IMR-90 (cell line): ENCODE measurements around the gene KBTBD4. TPM values are rescaled to one million over a fixed set of nuclear protein-coding genes. Genes with fewer than 3 reads are reported as not detected.

Source experiments
- ATAC-seq: fragments of 200-7000 bp; cut with Tn5 transposase; 2 replicates; pipeline ENCODE4 v1.9.1; 2020; ENCODE audit warnings: low read depth, mild to moderate bottlenecking, moderate library complexity
- BruUV-seq: library from RNA; stranded (reverse); fragments of 400-500 nt; replicated peaks from 2 replicates; lab custom pipeline; 2021; lab: Mats Ljungman, UMichigan
- CTCF ChIA-PET: fragments of 300-600 bp; formaldehyde crosslinking; extraction: SDS; loops from one replicate; lab custom pipeline; 2021; ENCODE audit warnings: antibody characterized with exemption; lab: Yijun Ruan, JAX
- POLR2A ChIA-PET: fragments of 300-600 bp; sonication (Branson Sonifier 250); formaldehyde crosslinking; loops from one replicate; lab custom pipeline; 2022; ENCODE audit warnings: antibody characterized with exemption; ENCODE audit not compliant: unreplicated experiment; lab: Charles Lee
- DNase-seq: peaks from one replicate; pipeline ENCODE4 v3.0.0; 2013
- H2AFZ ChIP-seq: replicated peaks from 2 replicates; pipeline ENCODE3; 2013; ENCODE audit warnings: low read length, mild to moderate bottlenecking; ENCODE audit not compliant: poor library complexity
- H2AK5ac ChIP-seq: 2 replicates; pipeline ENCODE4 v1.6.1; 2013; ENCODE audit warnings: low read depth, low read length, inconsistent platforms
- H2AK9ac ChIP-seq: replicated peaks from 2 replicates; pipeline ENCODE3; 2013; ENCODE audit warnings: mild to moderate bottlenecking, low read depth, low read length, moderate library complexity; ENCODE audit not compliant: poor library complexity
- H2BK120ac ChIP-seq: 2 replicates; pipeline ENCODE4 v1.6.1; 2013; ENCODE audit warnings: low read depth, low read length, inconsistent platforms
- H2BK15ac ChIP-seq: 3 replicates; pipeline ENCODE4 v1.6.1; 2013; ENCODE audit warnings: low read depth, low read length, inconsistent platforms
- H2BK20ac ChIP-seq: 2 replicates; pipeline ENCODE4 v1.6.1; 2013; ENCODE audit warnings: low read depth, mild to moderate bottlenecking, inconsistent platforms, low read length, moderate library complexity
- H2BK5ac ChIP-seq: 2 replicates; pipeline ENCODE4 v1.6.1; 2013; ENCODE audit warnings: mild to moderate bottlenecking, low read depth, low read length, inconsistent platforms; ENCODE audit not compliant: poor library complexity, severe bottlenecking
- H3K14ac ChIP-seq: replicated peaks from 2 replicates; pipeline ENCODE4 v1.6.1; 2013; ENCODE audit warnings: low read depth, low read length, inconsistent platforms
- H3K18ac ChIP-seq: 2 replicates; pipeline ENCODE4 v1.6.1; 2013; ENCODE audit warnings: low read depth, low read length, control low read depth
- H3K23ac ChIP-seq: 2 replicates; pipeline ENCODE4 v1.6.1; 2013; ENCODE audit warnings: low read depth, low read length, inconsistent platforms
- H3K27ac ChIP-seq: 2 replicates; pipeline ENCODE4 v1.5.1; 2013; ENCODE audit warnings: mild to moderate bottlenecking, control low read depth, low read length; ENCODE audit not compliant: insufficient read depth
- H3K27me3 ChIP-seq: 2 replicates; pipeline ENCODE4 v1.6.1; 2013; ENCODE audit warnings: low read length; ENCODE audit not compliant: control insufficient read depth, insufficient read depth
- H3K36me3 ChIP-seq: 2 replicates; pipeline ENCODE4 v1.6.1; 2013; ENCODE audit warnings: low read length, mixed read lengths; ENCODE audit not compliant: control insufficient read depth, insufficient read depth
- H3K4ac ChIP-seq: 2 replicates; pipeline ENCODE4 v1.6.1; 2013; ENCODE audit warnings: low read depth, low read length, inconsistent platforms
- H3K4me1 ChIP-seq: 2 replicates; pipeline ENCODE4 v1.6.1; 2013; ENCODE audit warnings: low read length, mixed read lengths; ENCODE audit not compliant: control insufficient read depth, insufficient read depth
- H3K4me2 ChIP-seq: 2 replicates; pipeline ENCODE4 v1.6.1; 2013; ENCODE audit warnings: low read depth, mild to moderate bottlenecking, control low read depth, low read length, moderate library complexity
- H3K4me3 ChIP-seq: 2 replicates; pipeline ENCODE4 v1.5.1; 2013; ENCODE audit warnings: low read depth, mild to moderate bottlenecking, control low read depth, low read length, moderate library complexity; ENCODE audit not compliant: insufficient read depth
- H3K56ac ChIP-seq: 2 replicates; pipeline ENCODE4 v1.6.1; 2013; ENCODE audit warnings: low read length, inconsistent platforms; ENCODE audit not compliant: insufficient read depth; ENCODE audit errors: extremely low read depth
- H3K79me1 ChIP-seq, 2 experiments: 2 replicates each; pipeline ENCODE4 v1.6.1; 2013; ENCODE audit warnings: low read length in 2 of 2, inconsistent platforms in 1 of 2, low read depth in 1 of 2
- H3K9ac ChIP-seq: 2 replicates; pipeline ENCODE4 v1.6.1; 2013; ENCODE audit warnings: low read depth, low read length, control low read depth
- H3K9me1 ChIP-seq: 2 replicates; pipeline ENCODE4 v1.6.1; 2013; ENCODE audit warnings: low read length, inconsistent platforms; ENCODE audit not compliant: insufficient read depth
- H3K9me3 ChIP-seq: 2 replicates; pipeline ENCODE4 v1.6.1; 2013; ENCODE audit warnings: low read length; ENCODE audit not compliant: control insufficient read depth, insufficient read depth
- H4K20me1 ChIP-seq: 2 replicates; pipeline ENCODE4 v1.6.1; 2013; ENCODE audit warnings: low read length, inconsistent platforms; ENCODE audit not compliant: insufficient read depth
- H4K5ac ChIP-seq: 2 replicates; pipeline ENCODE4 v1.6.1; 2013; ENCODE audit warnings: mild to moderate bottlenecking, low read depth, low read length, control low read depth
- H4K8ac ChIP-seq, 2 experiments: 2 replicates each; pipeline ENCODE4 v1.6.1; 2013; ENCODE audit warnings: low read depth in 2 of 2, low read length in 2 of 2, control low read depth in 1 of 2, inconsistent platforms in 1 of 2
- H4K91ac ChIP-seq: 2 replicates; pipeline ENCODE4 v1.6.1; 2013; ENCODE audit warnings: low read depth, low read length, inconsistent platforms; ENCODE audit not compliant: insufficient read depth
- CEBPB ChIP-seq: IDR thresholded peaks from 2 replicates; pipeline ENCODE4 v1.6.1; 2012; ENCODE audit warnings: low read depth, low read length, improper control_type of control experiment
- CHD1 ChIP-seq: IDR thresholded peaks from 2 replicates; pipeline ENCODE4 v1.6.1; 2012; ENCODE audit warnings: low read depth, low read length, improper control_type of control experiment
- FOS ChIP-seq: fragments of 150-350 bp; IDR thresholded peaks from 2 replicates; pipeline ENCODE4 v1.6.1; 2016; ENCODE audit warnings: low read depth, low read length
- MXI1 ChIP-seq: IDR thresholded peaks from 2 replicates; pipeline ENCODE4 v1.6.1; 2012; ENCODE audit warnings: low read depth, mild to moderate bottlenecking, low read length, moderate library complexity, borderline replicate concordance
- NFE2L2 ChIP-seq: fragments of 150-350 bp; IDR thresholded peaks from 2 replicates; pipeline ENCODE4 v1.6.1; 2016; ENCODE audit warnings: low read depth, mild to moderate bottlenecking, low read length
- POLR2A ChIP-seq: IDR thresholded peaks from 2 replicates; pipeline ENCODE4 v1.6.1; 2012; ENCODE audit warnings: mild to moderate bottlenecking, low read depth, low read length
- RAD21 ChIP-seq: IDR thresholded peaks from 2 replicates; pipeline ENCODE4 v1.6.1; 2012; ENCODE audit warnings: low read length, improper control_type of control experiment
- RCOR1 ChIP-seq: IDR thresholded peaks from 2 replicates; pipeline ENCODE4 v1.6.1; 2012; ENCODE audit warnings: mild to moderate bottlenecking, low read length, improper control_type of control experiment; ENCODE audit not compliant: insufficient replicate concordance
- RFX5 ChIP-seq: IDR thresholded peaks from 2 replicates; pipeline ENCODE4 v1.8.0; 2012; ENCODE audit warnings: low read depth, mild to moderate bottlenecking, low read length, moderate library complexity
- WGBS, 2 experiments: methylation state at CpG; one replicate each; pipeline versions ENCODE4 v1.1.5 to v1.1.7; 2013; ENCODE audit warnings: missing lambda C conversion rate in 2 of 2; ENCODE audit not compliant: insufficient read length in 1 of 2; ENCODE audit errors: extremely low coverage in 2 of 2; 5-methylcytosine and 5-hydroxymethylcytosine counted together
- dilution Hi-C: fragments of 300-500 bp; cut with HindIII; formaldehyde crosslinking; loops from one replicate; pipeline ENCODE4 v1.14.3; 2018; ENCODE audit warnings: low sequenced_read_pairs; ENCODE audit not compliant: unreplicated experiment
- in situ Hi-C: fragments of 300-500 bp; cut with MboI; formaldehyde crosslinking; loops from 3 replicates; pipeline ENCODE4 v1.14.3; 2019; ENCODE audit warnings: low sequenced_read_pairs, inconsistent platforms, mixed read lengths
- intact Hi-C: fragments of 100-400 bp; cut with micrococcal nuclease; formaldehyde crosslinking; loops from 2 replicates; pipeline ENCODE4 v1.10.0; 2022
- polyA plus RNA-seq, 3 experiments: library from polyadenylated mRNA; depleted of rRNA; stranded (reverse); fragments of >200 nt; gene quantifications; 2 replicates each; pipeline ENCODE4 v1.2.3, GENCODE V29; 2012; ENCODE audit warnings: low replicate concordance in 1 of 3
- total RNA-seq: library from RNA; depleted of rRNA; stranded (reverse); fragments of >200 nt; gene quantifications from 2 replicates; pipeline ENCODE4 v1.2.3, GENCODE V29; 2012
- TF ChIP-seq, protein P1 (sequence below): fragments of 150-350 bp; IDR thresholded peaks from 2 replicates; pipeline ENCODE4 v1.6.1; 2017; ENCODE audit warnings: mild to moderate bottlenecking, antibody characterized with exemption, low read length, low read depth
- TF ChIP-seq, protein P2 (sequence below): fragments of 150-350 bp; IDR thresholded peaks from 2 replicates; pipeline ENCODE4 v1.6.1; 2016; ENCODE audit warnings: low read depth, mild to moderate bottlenecking, low read length, moderate library complexity, borderline replicate concordance
- TF ChIP-seq, protein P3 (sequence below): conservative IDR thresholded peaks from 2 replicates; pipeline ENCODE4 v1.5.1; 2012; ENCODE audit warnings: mild to moderate bottlenecking, low read depth, low read length, improper control_type of control experiment

The KBTBD4 gene
- total and polyA plus RNA-seq, 2 of the 4 experiments (the other 2 are of a cell fraction) = 14.9 to 41.6 TPM

DNA sequence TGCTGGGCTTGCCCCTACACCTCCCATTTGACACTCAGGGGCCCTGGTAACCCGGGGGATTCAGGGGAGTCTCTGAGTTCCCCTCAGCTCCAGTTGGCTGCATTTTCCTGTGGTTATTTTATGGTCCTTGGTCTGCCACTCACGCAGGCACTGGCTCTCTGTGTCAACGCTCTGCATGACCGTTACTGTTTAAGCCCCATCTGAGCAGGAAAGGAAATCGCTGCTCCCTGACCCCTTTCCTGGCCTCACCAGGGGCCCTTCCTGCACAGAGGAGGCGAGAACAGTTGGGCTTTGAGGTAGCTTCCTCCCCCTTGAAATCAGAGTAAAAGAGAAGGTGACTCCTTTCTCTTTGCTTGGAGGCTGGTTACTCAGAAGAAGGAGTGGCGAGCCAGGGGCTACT lies 13.0 kb upstream of the KBTBD4 start:
- ATAC-seq = no peak

More for the DNA sequence above, 13.0 kb upstream of the KBTBD4 start:
- no peak overlapping the region for H2BK15ac ChIP-seq
- no peak for DNase-seq
- no peak overlapping the region for H2AK5ac ChIP-seq
- H3K9me3 ChIP-seq = peaks cover 3% of the 10 kb centered on the region
- no peak overlapping the region for H3K14ac ChIP-seq
- CTCF ChIA-PET = no interaction called here
- H4K20me1 ChIP-seq = no peaks in the 10 kb centered on the region
- H3K18ac ChIP-seq = no peak overlapping the region
- no peak overlapping the region for H3K27ac ChIP-seq
- no peaks in the 10 kb centered on the region for H3K4me1 ChIP-seq
- no peak overlapping the region for H3K23ac ChIP-seq
- H3K9ac ChIP-seq = no peak overlapping the region
- H2AK9ac ChIP-seq = no peak overlapping the region
- no peaks in the 10 kb centered on the region for H3K79me1 ChIP-seq
- no peaks in the 10 kb centered on the region for H3K36me3 ChIP-seq
- WGBS, 2 experiments = no CpG with 5 or more reads among the region's 7 CpGs
- H2BK120ac ChIP-seq = no peak overlapping the region
- H3K27me3 ChIP-seq = peaks cover 57% of the 10 kb centered on the region
- TF ChIP-seq RFX5 = no peak
- TF ChIP-seq NFE2L2 = no peak
- TF ChIP-seq RAD21 = no peak
- TF ChIP-seq, protein P1, sequence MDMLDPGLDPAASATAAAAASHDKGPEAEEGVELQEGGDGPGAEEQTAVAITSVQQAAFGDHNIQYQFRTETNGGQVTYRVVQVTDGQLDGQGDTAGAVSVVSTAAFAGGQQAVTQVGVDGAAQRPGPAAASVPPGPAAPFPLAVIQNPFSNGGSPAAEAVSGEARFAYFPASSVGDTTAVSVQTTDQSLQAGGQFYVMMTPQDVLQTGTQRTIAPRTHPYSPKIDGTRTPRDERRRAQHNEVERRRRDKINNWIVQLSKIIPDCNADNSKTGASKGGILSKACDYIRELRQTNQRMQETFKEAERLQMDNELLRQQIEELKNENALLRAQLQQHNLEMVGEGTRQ = no peak
- no peak for TF ChIP-seq MXI1
- TF ChIP-seq, protein P2, sequence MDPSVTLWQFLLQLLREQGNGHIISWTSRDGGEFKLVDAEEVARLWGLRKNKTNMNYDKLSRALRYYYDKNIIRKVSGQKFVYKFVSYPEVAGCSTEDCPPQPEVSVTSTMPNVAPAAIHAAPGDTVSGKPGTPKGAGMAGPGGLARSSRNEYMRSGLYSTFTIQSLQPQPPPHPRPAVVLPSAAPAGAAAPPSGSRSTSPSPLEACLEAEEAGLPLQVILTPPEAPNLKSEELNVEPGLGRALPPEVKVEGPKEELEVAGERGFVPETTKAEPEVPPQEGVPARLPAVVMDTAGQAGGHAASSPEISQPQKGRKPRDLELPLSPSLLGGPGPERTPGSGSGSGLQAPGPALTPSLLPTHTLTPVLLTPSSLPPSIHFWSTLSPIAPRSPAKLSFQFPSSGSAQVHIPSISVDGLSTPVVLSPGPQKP = no peak
- no peak for TF ChIP-seq CEBPB
- TF ChIP-seq POLR2A = no peak
- no peak for TF ChIP-seq CHD1
- no peak for TF ChIP-seq FOS
- TF ChIP-seq, protein P3, sequence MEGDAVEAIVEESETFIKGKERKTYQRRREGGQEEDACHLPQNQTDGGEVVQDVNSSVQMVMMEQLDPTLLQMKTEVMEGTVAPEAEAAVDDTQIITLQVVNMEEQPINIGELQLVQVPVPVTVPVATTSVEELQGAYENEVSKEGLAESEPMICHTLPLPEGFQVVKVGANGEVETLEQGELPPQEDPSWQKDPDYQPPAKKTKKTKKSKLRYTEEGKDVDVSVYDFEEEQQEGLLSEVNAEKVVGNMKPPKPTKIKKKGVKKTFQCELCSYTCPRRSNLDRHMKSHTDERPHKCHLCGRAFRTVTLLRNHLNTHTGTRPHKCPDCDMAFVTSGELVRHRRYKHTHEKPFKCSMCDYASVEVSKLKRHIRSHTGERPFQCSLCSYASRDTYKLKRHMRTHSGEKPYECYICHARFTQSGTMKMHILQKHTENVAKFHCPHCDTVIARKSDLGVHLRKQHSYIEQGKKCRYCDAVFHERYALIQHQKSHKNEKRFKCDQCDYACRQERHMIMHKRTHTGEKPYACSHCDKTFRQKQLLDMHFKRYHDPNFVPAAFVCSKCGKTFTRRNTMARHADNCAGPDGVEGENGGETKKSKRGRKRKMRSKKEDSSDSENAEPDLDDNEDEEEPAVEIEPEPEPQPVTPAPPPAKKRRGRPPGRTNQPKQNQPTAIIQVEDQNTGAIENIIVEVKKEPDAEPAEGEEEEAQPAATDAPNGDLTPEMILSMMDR = no peak
- no peak for TF ChIP-seq RCOR1
- H3K4me3 ChIP-seq = no peak overlapping the region
- H3K9me1 ChIP-seq = no peaks in the 10 kb centered on the region
- dilution Hi-C loops (no loop called here), intact Hi-C loops (no loop called here), in situ Hi-C loops (no loop called here)
- no peak overlapping the region for H4K8ac ChIP-seq
- H3K4ac ChIP-seq = no peak overlapping the region
- no TSS peak for BruUV-seq
- H2BK5ac ChIP-seq = no peak overlapping the region
- no peak overlapping the region for H3K56ac ChIP-seq
- POLR2A ChIA-PET = no interaction called here
- H4K91ac ChIP-seq = no peak overlapping the region
- no peak overlapping the region for H3K4me2 ChIP-seq
- no peak overlapping the region for H4K5ac ChIP-seq
- H2BK20ac ChIP-seq = no peak overlapping the region
- no peak overlapping the region for H2AFZ ChIP-seq
